ENCODE results near the gene ABL2. TPM values are rescaled to one million over a fixed set of nuclear protein-coding genes. Genes with fewer than 3 reads are reported as not detected.
"Not testable (repeated sequence)": the region's sequence is repeated elsewhere in the genome, so short reads cannot be mapped to it uniquely, and the experiment has no call there.

The ABL2 gene
- total RNA-seq, 4 donors from 2014 or later: 12.9 to 37.3 (median 15.6) TPM

GRCh38 chr1:179175011-179175841, 54.3 kb downstream of the ABL2 start:
- H3K4me3 ChIP-seq: no peak overlapping the region
- TF ChIP-seq POLR2A (IDR thresholded peaks at IDR 0.05; ENCODE audit: low read depth): no peak
- TF ChIP-seq POLR2AphosphoS5 (IDR thresholded peaks at IDR 0.05): peak in 1 of 2 donors; percentile 36
- no peak for TF ChIP-seq EP300 (IDR thresholded peaks at IDR 0.05)
- peak overlapping the region; percentile 60 to 76 (median 70) for H3K27ac ChIP-seq (replicated peaks in 1 of 4)
- H3K9me3 ChIP-seq: no peaks in the 10 kb centered on the region
- WGBS: 53% methylated on average over 2 of the region's 2 CpGs
- DNase-seq (ENCODE audit: extremely low spot score): no peak
- intact Hi-C loops (cut with DNase I): loop anchor here (5.0 kb wide), 1 partner anchor 33 kb away; no protein-coding TSS in a partner anchor
- H3K4me1 ChIP-seq: peaks cover 32 to 61% (median 54%) of the 10 kb centered on the region in 4 donors
- H3K36me3 ChIP-seq: no peaks in the 10 kb centered on the region
- no peaks in the 10 kb centered on the region for H3K27me3 ChIP-seq

- H3K9me3 ChIP-seq; H3K4me3 ChIP-seq; H3K27ac ChIP-seq (replicated peaks in 1 of 4); H3K36me3 ChIP-seq; H3K27me3 ChIP-seq; DNase-seq (ENCODE audit: extremely low spot score); intact Hi-C loops (cut with DNase I): not testable (repeated sequence)
- peaks cover 10 to 31% (median 25%) of the 10 kb centered on the region in 4 donors for H3K4me1 ChIP-seq
- WGBS: 98% methylated on average over 10 of the region's 10 CpGs
Observed at GRCh38 chr1:179170468-179170770, 59.1 kb downstream of the ABL2 start.

GRCh38 chr1:179169616-179170467, 59.6 kb downstream of the ABL2 start:
- no peaks in the 10 kb centered on the region for H3K36me3 ChIP-seq
- H3K9me3 ChIP-seq: no peaks in the 10 kb centered on the region
- peak overlapping the region; percentile 4 to 45 (median 25) for H3K27ac ChIP-seq (replicated peaks in 1 of 4)
- H3K4me1 ChIP-seq: peaks cover 7 to 25% (median 19%) of the 10 kb centered on the region in 4 donors
- intact Hi-C loops (cut with DNase I): no loop called here
- no peak for DNase-seq (ENCODE audit: extremely low spot score)
- 78% methylated on average over 3 of the region's 3 CpGs for WGBS
- no peak for TF ChIP-seq POLR2AphosphoS5 (IDR thresholded peaks at IDR 0.05)
- TF ChIP-seq EP300 (IDR thresholded peaks at IDR 0.05): no peak
- no peak for TF ChIP-seq POLR2A (IDR thresholded peaks at IDR 0.05; ENCODE audit: low read depth)
- TF ChIP-seq CTCF (IDR thresholded peaks at IDR 0.05): no peak
- no peaks in the 10 kb centered on the region for H3K27me3 ChIP-seq
- H3K4me3 ChIP-seq: no peak overlapping the region

- Histone ChIP-seq H3K4me3 (no peak overlapping the region), H3K4me1 (peaks cover 7 to 23% (median 17%) of the 10 kb centered on the region in 4 donors), H3K27me3 (no peaks in the 10 kb centered on the region), H3K9me3 (no peaks in the 10 kb centered on the region), H3K36me3 (no peaks in the 10 kb centered on the region), H3K27ac (replicated peaks in 1 of 4) (no peak overlapping the region)
- WGBS: 77% methylated on average over 3 of the region's 3 CpGs
- TF ChIP-seq POLR2AphosphoS5 (IDR thresholded peaks at IDR 0.05): no peak
- TF ChIP-seq CTCF (IDR thresholded peaks at IDR 0.05): no peak
- no peak for TF ChIP-seq EP300 (IDR thresholded peaks at IDR 0.05)
- no peak for TF ChIP-seq POLR2A (IDR thresholded peaks at IDR 0.05; ENCODE audit: low read depth)
- intact Hi-C loops (cut with DNase I): no loop called here
- no peak for DNase-seq (ENCODE audit: extremely low spot score)
Observed at GRCh38 chr1:179168536-179168935, 60.9 kb downstream of the ABL2 start.

GRCh38 chr1:179167955-179168354, 61.5 kb downstream of the ABL2 start:
- H3K36me3 ChIP-seq: no peaks in the 10 kb centered on the region
- 89% methylated on average over 1 of the region's 1 CpG for WGBS
- no peak for TF ChIP-seq POLR2AphosphoS5 (IDR thresholded peaks at IDR 0.05)
- TF ChIP-seq EP300 (IDR thresholded peaks at IDR 0.05): no peak
- no peak for TF ChIP-seq POLR2A (IDR thresholded peaks at IDR 0.05; ENCODE audit: low read depth)
- no peak for TF ChIP-seq CTCF (IDR thresholded peaks at IDR 0.05)
- peaks cover 7 to 23% (median 17%) of the 10 kb centered on the region in 4 donors for H3K4me1 ChIP-seq
- H3K4me3 ChIP-seq: no peak overlapping the region
- no peak for DNase-seq (ENCODE audit: extremely low spot score)
- H3K27ac ChIP-seq (replicated peaks in 1 of 4): no peak overlapping the region
- no peaks in the 10 kb centered on the region for H3K27me3 ChIP-seq
- intact Hi-C loops (cut with DNase I): no loop called here
- no peaks in the 10 kb centered on the region for H3K9me3 ChIP-seq
